Natural killer cell treated with Interleukin-12 subunit alpha and Interleukin-12 subunit beta and Interleukin-15 and Interleukin-18, amount 100 ng/mL, for 72 hours (primary cell): Measurements from ENCODE around the gene CYP1A2. TPM values are rescaled to one million over a fixed set of nuclear protein-coding genes. Genes with fewer than 3 reads are reported as not detected.
A peak's percentile ranks its signal among the peaks of the same experiment; 100 is the strongest.
"Not testable (repeated sequence)": the region's sequence is repeated elsewhere in the genome, so short reads cannot be mapped to it uniquely, and the experiment has no call there.

Experiments
- ATAC-seq, 2 donors: fragments of 150-1000 bp; cut with Tn5 transposase in 1 of 2; sonication (Bioruptor Pico), chemical (Tn5 transposase) in 1 of 2; 2 replicates each; pipeline ENCODE4 v1.10.0; 2021
- DNase-seq: peaks from one replicate; pipeline ENCODE4 v3.0.0; 2022; ENCODE audit warnings: low spot score
- H3K27ac Mint-ChIP-seq, 2 donors: 1 replicate in 1 of 2; 2 replicates in 1 of 2; pipeline ENCODE4 v1.8.0; 2022; ENCODE audit warnings: mixed read lengths in 2 of 2, mild to moderate bottlenecking in 1 of 2, moderate library complexity in 1 of 2
- H3K27me3 Mint-ChIP-seq, 2 donors: 1 replicate in 1 of 2; 2 replicates in 1 of 2; pipeline ENCODE4 v1.8.0; 2022; ENCODE audit warnings: mixed read lengths in 2 of 2
- H3K36me3 Mint-ChIP-seq: one replicate; pipeline ENCODE4 v1.8.0; 2022; ENCODE audit warnings: mixed read lengths
- H3K4me1 Mint-ChIP-seq, 2 donors: 1 replicate in 1 of 2; 2 replicates in 1 of 2; pipeline ENCODE4 v1.8.0; 2022; ENCODE audit warnings: low read depth in 2 of 2, mixed read lengths in 2 of 2, mild to moderate bottlenecking in 1 of 2
- H3K4me3 Mint-ChIP-seq: one replicate; pipeline ENCODE4 v1.8.0; 2022; ENCODE audit warnings: mixed read lengths
- H3K9me3 Mint-ChIP-seq: 2 replicates; pipeline ENCODE4 v1.8.0; 2022; ENCODE audit warnings: mixed read lengths
- total RNA-seq, 2 donors: library from RNA; stranded (reverse); gene quantifications; one replicate each; pipeline ENCODE4 v1.2.3, GENCODE V29; 2022

CYP1A2 gene
- total RNA-seq, 2 donors from 2014 or later, result not detected

- Mint-ChIP-seq H3K27ac (peak overlapping the region; percentile 91 to 97), H3K36me3 (peaks cover 7% of the 10 kb centered on the region), H3K9me3 (no peaks in the 10 kb centered on the region), H3K4me3 (peak overlapping the region; percentile 87), H3K27me3 (no peaks in the 10 kb centered on the region), H3K4me1 (peaks cover 70 to 77% of the 10 kb centered on the region in 2 donors)
- ATAC-seq, result no peak
- DNase-seq, result no peak
Observed at GRCh38 chr15:74784426-74785193, 36.0 kb downstream of the CYP1A2 start.

GRCh38 chr15:74785194-74786032 is 36.8 kb downstream of the CYP1A2 start:
- Mint-ChIP-seq H3K27me3 (no peaks in the 10 kb centered on the region), H3K4me3 (peak overlapping the region; percentile 87), H3K9me3 (no peaks in the 10 kb centered on the region), H3K4me1 (peaks cover 67 to 76% of the 10 kb centered on the region in 2 donors), H3K36me3 (peaks cover 10% of the 10 kb centered on the region), H3K27ac (peak overlapping the region; percentile 91 to 97)
- DNase-seq (no peak), ATAC-seq (no peak)

GRCh38 chr15:74786081-74786480 is 37.4 kb downstream of the CYP1A2 start:
- Mint-ChIP-seq H3K4me3 (peak overlapping the region; percentile 87), H3K27ac (peak overlapping the region; percentile 91 to 97), H3K4me1 (peaks cover 64 to 76% of the 10 kb centered on the region in 2 donors)
- not testable (repeated sequence) for DNase-seq, H3K27me3 Mint-ChIP-seq, H3K9me3 Mint-ChIP-seq, H3K36me3 Mint-ChIP-seq, ATAC-seq

GRCh38 chr15:74786551-74787165 is 38.0 kb downstream of the CYP1A2 start:
- H3K9me3 Mint-ChIP-seq, result no peaks in the 10 kb centered on the region
- peaks cover 65 to 76% of the 10 kb centered on the region in 2 donors for H3K4me1 Mint-ChIP-seq
- no peak for DNase-seq
- peak overlapping the region; percentile 87 for H3K4me3 Mint-ChIP-seq
- peak overlapping the region; percentile 91 to 97 for H3K27ac Mint-ChIP-seq
- H3K27me3 Mint-ChIP-seq, result no peaks in the 10 kb centered on the region
- H3K36me3 Mint-ChIP-seq, result peaks cover 13% of the 10 kb centered on the region
- ATAC-seq, result no peak

GRCh38 chr15:74787251-74788041 is 38.8 kb downstream of the CYP1A2 start:
- H3K4me1 Mint-ChIP-seq, result peaks cover 72 to 83% of the 10 kb centered on the region in 2 donors
- no peaks in the 10 kb centered on the region for H3K9me3 Mint-ChIP-seq
- H3K4me3 Mint-ChIP-seq, result peak overlapping the region; percentile 87
- DNase-seq (peak; percentile 96), ATAC-seq (peak; percentile 81 to 85)
- H3K36me3 Mint-ChIP-seq, result peaks cover 17% of the 10 kb centered on the region
- H3K27me3 Mint-ChIP-seq, result no peaks in the 10 kb centered on the region
- peak overlapping the region; percentile 91 to 97 for H3K27ac Mint-ChIP-seq

GRCh38 chr15:74788042-74788682 is 39.5 kb downstream of the CYP1A2 start:
- H3K36me3 Mint-ChIP-seq, result peaks cover 17% of the 10 kb centered on the region
- no peak for ATAC-seq

GRCh38 chr15:74788683-74789151 is 40.1 kb downstream of the CYP1A2 start:
- Mint-ChIP-seq H3K9me3 (no peaks in the 10 kb centered on the region), H3K27ac (peak overlapping the region; percentile 91 to 97), H3K4me3 (peak overlapping the region; percentile 87), H3K27me3 (no peaks in the 10 kb centered on the region), H3K4me1 (peaks cover 78 to 86% of the 10 kb centered on the region in 2 donors), H3K36me3 (peaks cover 17% of the 10 kb centered on the region)
- ATAC-seq, result peak; percentile 70 to 80
- peak; percentile 89 for DNase-seq

More at GRCh38 chr15:74788042-74788682, 39.5 kb downstream of the CYP1A2 start:
- Mint-ChIP-seq H3K27me3 (no peaks in the 10 kb centered on the region), H3K27ac (peak overlapping the region; percentile 91 to 97), H3K4me3 (peak overlapping the region; percentile 87), H3K9me3 (no peaks in the 10 kb centered on the region), H3K4me1 (peaks cover 79 to 87% of the 10 kb centered on the region in 2 donors)
- DNase-seq, result no peak

- no peaks in the 10 kb centered on the region for H3K27me3 Mint-ChIP-seq
- peak overlapping the region; percentile 87 for H3K4me3 Mint-ChIP-seq
- H3K27ac Mint-ChIP-seq, result peak overlapping the region; percentile 91 to 97
- ATAC-seq, result no peak
- DNase-seq, result no peak
- peaks cover 76 to 81% of the 10 kb centered on the region in 2 donors for H3K4me1 Mint-ChIP-seq
- peaks cover 17% of the 10 kb centered on the region for H3K36me3 Mint-ChIP-seq
- H3K9me3 Mint-ChIP-seq, result no peaks in the 10 kb centered on the region
Observed at GRCh38 chr15:74789171-74789631, 40.6 kb downstream of the CYP1A2 start.

- Mint-ChIP-seq H3K4me3 (peak overlapping the region; percentile 87), H3K4me1 (peaks cover 75 to 79% of the 10 kb centered on the region in 2 donors), H3K27ac (peak overlapping the region; percentile 91 to 97), H3K9me3 (no peaks in the 10 kb centered on the region), H3K27me3 (no peaks in the 10 kb centered on the region), H3K36me3 (peaks cover 17% of the 10 kb centered on the region)
- no peak for ATAC-seq
- DNase-seq, result no peak
Observed at GRCh38 chr15:74789741-74790079, 41.1 kb downstream of the CYP1A2 start.

GRCh38 chr15:74790080-74790916 is 41.7 kb downstream of the CYP1A2 start:
- Mint-ChIP-seq H3K36me3 (peaks cover 12% of the 10 kb centered on the region), H3K27ac (peak overlapping the region; percentile 91 to 97), H3K4me3 (peak overlapping the region; percentile 87), H3K4me1 (peaks cover 75 to 79% of the 10 kb centered on the region in 2 donors), H3K27me3 (no peaks in the 10 kb centered on the region), H3K9me3 (no peaks in the 10 kb centered on the region)
- ATAC-seq, result peak in 1 of 2 donors; percentile 26
- DNase-seq, result peak; percentile 82

- DNase-seq (no peak), ATAC-seq (no peak)
- Mint-ChIP-seq H3K27me3 (no peaks in the 10 kb centered on the region), H3K9me3 (no peaks in the 10 kb centered on the region), H3K4me1 (peaks cover 72 to 77% of the 10 kb centered on the region in 2 donors), H3K36me3 (peaks cover 12% of the 10 kb centered on the region), H3K27ac (peak overlapping the region; percentile 91 to 97), H3K4me3 (peak overlapping the region; percentile 87)
Observed at GRCh38 chr15:74791007-74791406, 42.4 kb downstream of the CYP1A2 start.

- Mint-ChIP-seq H3K27me3 (no peaks in the 10 kb centered on the region), H3K9me3 (no peaks in the 10 kb centered on the region), H3K4me3 (peak overlapping the region; percentile 87), H3K36me3 (peaks cover 12% of the 10 kb centered on the region), H3K27ac (peak overlapping the region; percentile 91 to 97), H3K4me1 (peaks cover 72 to 78% of the 10 kb centered on the region in 2 donors)
- DNase-seq (no peak), ATAC-seq (no peak)
Observed at GRCh38 chr15:74791667-74792066, 43.0 kb downstream of the CYP1A2 start.
